HepG2 (cell line): ENCODE results near the gene CTU2. TPM values are rescaled to one million over a fixed set of nuclear protein-coding genes. Genes with fewer than 3 reads are reported as not detected.

Experiments used
- AGO2 ChIP-seq: fragments of 200-400 bp; formaldehyde crosslinking; optimal IDR thresholded peaks from 2 replicates; pipeline ENCODE3; 2017; ENCODE audit warnings: mild to moderate bottlenecking, low read depth, low read length, moderate library complexity
- ATAD3A ChIP-seq: sonication (generic); formaldehyde crosslinking; IDR thresholded peaks from 2 replicates; pipeline ENCODE4 v1.4.0; 2020; ENCODE audit warnings: missing genetic modification reagents
- FOXA3 ChIP-seq: IDR thresholded peaks from 2 replicates; pipeline ENCODE4 v1.6.1; 2016; ENCODE audit warnings: missing genetic modification reagents, missing compliant biosample characterization
- HHEX ChIP-seq: IDR thresholded peaks from 2 replicates; pipeline ENCODE4 v1.6.1; 2016; ENCODE audit warnings: control low read depth
- MAZ ChIP-seq, 2 experiments: sonication (generic) in 1 of 2; formaldehyde crosslinking in 1 of 2; IDR thresholded peaks; 2 replicates each; pipeline versions ENCODE4 v1.5.0 to v1.6.1; 2012 to 2020; ENCODE audit warnings: low read depth in 2 of 2, mild to moderate bottlenecking in 2 of 2, borderline replicate concordance in 1 of 2, improper control_type of control experiment in 1 of 2, low read length in 1 of 2, missing genetic modification reagents in 1 of 2, moderate library complexity in 1 of 2
- MXD4 ChIP-seq: IDR thresholded peaks from 2 replicates; pipeline ENCODE4 v1.6.1; 2016; ENCODE audit warnings: mild to moderate bottlenecking, missing biosample characterization, missing genetic modification reagents
- RARG ChIP-seq: sonication (generic); formaldehyde crosslinking; IDR thresholded peaks from 2 replicates; pipeline ENCODE4 v1.4.0; 2020; ENCODE audit warnings: low read depth, mild to moderate bottlenecking, missing genetic modification reagents
- RELA ChIP-seq: sonication (generic); formaldehyde crosslinking; IDR thresholded peaks from 2 replicates; pipeline ENCODE4 v1.4.0; 2020; ENCODE audit warnings: missing genetic modification reagents
- SKI ChIP-seq: fragments of 450-650 bp; IDR thresholded peaks from one replicate; pipeline ENCODE4 v1.6.1; 2018; ENCODE audit warnings: mild to moderate bottlenecking; ENCODE audit not compliant: partially characterized antibody
- THAP9 ChIP-seq: sonication (generic); formaldehyde crosslinking; IDR thresholded peaks from 2 replicates; pipeline ENCODE4; 2020; ENCODE audit warnings: missing genetic modification reagents, mild to moderate bottlenecking, borderline replicate concordance
- ZKSCAN1 ChIP-seq: fragments of 150-350 bp; IDR thresholded peaks from 2 replicates; pipeline ENCODE4 v1.6.1; 2014; ENCODE audit warnings: low read length
- ZNF232 ChIP-seq: sonication (generic); formaldehyde crosslinking; IDR thresholded peaks from 2 replicates; pipeline ENCODE4 v1.4.0; 2020; ENCODE audit warnings: missing genetic modification reagents, borderline replicate concordance
- ZNF281 ChIP-seq: sonication (generic); formaldehyde crosslinking; IDR thresholded peaks from 2 replicates; pipeline ENCODE4 v1.4.0; 2020; ENCODE audit warnings: missing genetic modification reagents, borderline replicate concordance
- ZNF431 ChIP-seq: sonication (generic); formaldehyde crosslinking; IDR thresholded peaks from 2 replicates; pipeline ENCODE4 v1.9.0; 2022; ENCODE audit warnings: missing genetic modification reagents, low read depth, mild to moderate bottlenecking, borderline replicate concordance
- ZNF441 ChIP-seq: sonication (generic); formaldehyde crosslinking; IDR thresholded peaks from 2 replicates; pipeline ENCODE4 v1.7.0; 2021; ENCODE audit warnings: missing genetic modification reagents, borderline replicate concordance
- ZNF451 ChIP-seq: sonication (generic); formaldehyde crosslinking; IDR thresholded peaks from 2 replicates; pipeline ENCODE4 v1.5.0; 2020; ENCODE audit warnings: mild to moderate bottlenecking, missing genetic modification reagents
- ZNF770 ChIP-seq: sonication (generic); formaldehyde crosslinking; IDR thresholded peaks from 2 replicates; pipeline ENCODE4 v1.5.0; 2020; ENCODE audit warnings: mild to moderate bottlenecking, missing genetic modification reagents
- ZNF775 ChIP-seq: sonication (generic); formaldehyde crosslinking; IDR thresholded peaks from 2 replicates; pipeline ENCODE4 v1.4.0; 2020; ENCODE audit warnings: missing genetic modification reagents, mild to moderate bottlenecking, moderate library complexity, borderline replicate concordance
- polyA plus RNA-seq, 8 experiments: library from polyadenylated mRNA; depleted of rRNA in 3 of 8; stranded (reverse) in 7 of 8; unstranded in 1 of 8; fragments of >200 nt; fragmentation: Illumina TruSeq in 4 of 8; extraction: Trizol in 4 of 8; gene quantifications; 2 replicates each; pipeline versions ENCODE4 v1.2.1 to v1.2.3, GENCODE V29; 2011 to 2016; ENCODE audit warnings: low read depth in 4 of 8, missing spikeins in 1 of 8, mixed read lengths in 1 of 8; ENCODE audit not compliant: insufficient read depth in 1 of 8
- total RNA-seq, 5 experiments: library from RNA; depleted of rRNA; stranded (reverse); fragments of >200 nt; fragmentation: Illumina TruSeq; extraction: Trizol; gene quantifications; 2 replicates each; pipeline ENCODE4 v1.2.3, GENCODE V29; 2016; ENCODE audit warnings: low read depth in 1 of 5
- TF ChIP-seq, protein P1 (sequence below): IDR thresholded peaks from 2 replicates; pipeline ENCODE4 v1.6.1; 2016; ENCODE audit warnings: low read depth
- TF ChIP-seq, protein P2 (sequence below): IDR thresholded peaks from 2 replicates; pipeline ENCODE4 v1.6.1; 2016; ENCODE audit warnings: low read depth, borderline replicate concordance

CTU2 gene
- total and polyA plus RNA-seq, 2 of the 13 experiments (the other 11 are each of a cell fraction or from before 2014, with no cell fraction given): 13.3 to 21.9 TPM

DNA sequence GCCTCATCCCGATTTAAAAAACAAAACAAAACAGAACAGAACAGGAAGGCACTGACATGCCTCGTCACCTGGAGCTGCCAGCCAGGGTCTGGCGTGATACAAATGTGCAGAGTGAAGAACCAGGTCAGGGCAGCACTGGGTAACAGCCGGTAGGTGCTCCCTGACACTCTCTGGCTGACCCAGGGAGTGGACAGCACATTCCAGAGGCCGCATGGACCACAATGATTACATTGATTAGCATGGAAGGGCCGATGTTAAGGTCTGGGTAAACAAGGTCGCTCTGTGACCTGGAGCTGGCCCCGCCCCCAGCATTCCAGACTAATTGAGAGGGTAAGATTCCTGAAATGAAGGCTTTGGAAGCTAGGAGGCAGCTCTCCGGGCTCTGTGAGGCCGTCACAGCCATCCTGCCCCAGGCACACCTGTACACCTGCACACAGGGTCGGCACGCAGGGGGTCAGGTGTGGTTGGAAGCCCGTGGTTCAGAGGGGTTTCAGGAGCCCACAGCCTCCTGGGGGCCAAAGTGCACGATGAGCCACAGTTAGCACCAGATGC lies 57.3 kb downstream of the CTU2 start (continued):
- peak; percentile 66; the same call in 1 of the 2 replicates for TF ChIP-seq ZNF770
- TF ChIP-seq ZNF775 (CRISPR knock-in tag): no peak
- peak; percentile 3 for TF ChIP-seq AGO2
- TF ChIP-seq THAP9: peak; percentile 60; the same call in 1 of the 2 replicates
- TF ChIP-seq MXD4 (CRISPR knock-in tag): peak; percentile 83
- peak; percentile 94 for TF ChIP-seq SKI
- TF ChIP-seq ZNF232: no peak
- TF ChIP-seq ZNF431 (CRISPR knock-in tag): no peak
- peak; percentile 82 for TF ChIP-seq ZNF281 (CRISPR knock-in tag)
- peak; percentile 99 for TF ChIP-seq FOXA3 (CRISPR knock-in tag)
- TF ChIP-seq RARG (CRISPR knock-in tag): no peak
- no peak for TF ChIP-seq ATAD3A (CRISPR knock-in tag)
- TF ChIP-seq, protein P1, sequence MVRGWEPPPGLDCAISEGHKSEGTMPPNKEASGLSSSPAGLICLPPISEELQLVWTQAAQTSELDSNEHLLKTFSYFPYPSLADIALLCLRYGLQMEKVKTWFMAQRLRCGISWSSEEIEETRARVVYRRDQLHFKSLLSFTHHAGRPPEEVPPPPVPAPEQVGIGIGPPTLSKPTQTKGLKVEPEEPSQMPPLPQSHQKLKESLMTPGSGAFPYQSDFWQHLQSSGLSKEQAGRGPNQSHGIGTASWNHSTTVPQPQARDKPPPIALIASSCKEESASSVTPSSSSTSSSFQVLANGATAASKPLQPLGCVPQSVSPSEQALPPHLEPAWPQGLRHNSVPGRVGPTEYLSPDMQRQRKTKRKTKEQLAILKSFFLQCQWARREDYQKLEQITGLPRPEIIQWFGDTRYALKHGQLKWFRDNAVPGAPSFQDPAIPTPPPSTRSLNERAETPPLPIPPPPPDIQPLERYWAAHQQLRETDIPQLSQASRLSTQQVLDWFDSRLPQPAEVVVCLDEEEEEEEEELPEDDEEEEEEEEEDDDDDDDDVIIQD (CRISPR knock-in tag): peak; percentile 77
- TF ChIP-seq ZKSCAN1: peak; percentile 89; the same call in 1 of the 2 replicates
- peak; percentile 70; the same call in 1 of the 2 replicates for TF ChIP-seq ZNF441
- peak; percentile 80 for TF ChIP-seq MAZ (IDR thresholded peaks at IDR 0.05; ENCODE audit: borderline replicate concordance, low read depth, low read length)
- no peak for TF ChIP-seq MAZ (CRISPR knock-in tag; IDR thresholded peaks at IDR 0.05; ENCODE audit: low read depth)
- peak; percentile 89 for TF ChIP-seq HHEX (CRISPR knock-in tag)
- no peak; the same call in 1 of the 2 replicates for TF ChIP-seq ZNF451 (CRISPR knock-in tag)
- no peak for TF ChIP-seq RELA (CRISPR knock-in tag)
- TF ChIP-seq, protein P2, sequence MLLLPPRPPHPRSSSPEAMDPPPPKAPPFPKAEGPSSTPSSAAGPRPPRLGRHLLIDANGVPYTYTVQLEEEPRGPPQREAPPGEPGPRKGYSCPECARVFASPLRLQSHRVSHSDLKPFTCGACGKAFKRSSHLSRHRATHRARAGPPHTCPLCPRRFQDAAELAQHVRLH (CRISPR knock-in tag): peak; percentile 92; the same call in 1 of the 2 replicates
